Stimulated activated CD8-positive, alpha-beta memory T cell treated with anti-CD3 and anti-CD28 coated beads, Interleukin-12 subunit alpha, Interleukin-12 subunit beta, amount 100 ng/mL, for 24 hours (primary cell): ENCODE data around the gene KIFBP.

ENCODE experiments used
- DNase-seq: peaks from one replicate; pipeline ENCODE4 v3.0.0-alpha.2; 2020; ENCODE audit errors: extremely low read depth

Gene KIFBP

GRCh38 chr10:69051303-69051702, 62.7 kb downstream of the KIFBP start:
- DNase-seq = no peak

GRCh38 chr10:69051710-69052487, 63.3 kb downstream of the KIFBP start:
- no peak for DNase-seq

GRCh38 chr10:69052736-69053135, 64.1 kb downstream of the KIFBP start:
- no peak for DNase-seq

DNA sequence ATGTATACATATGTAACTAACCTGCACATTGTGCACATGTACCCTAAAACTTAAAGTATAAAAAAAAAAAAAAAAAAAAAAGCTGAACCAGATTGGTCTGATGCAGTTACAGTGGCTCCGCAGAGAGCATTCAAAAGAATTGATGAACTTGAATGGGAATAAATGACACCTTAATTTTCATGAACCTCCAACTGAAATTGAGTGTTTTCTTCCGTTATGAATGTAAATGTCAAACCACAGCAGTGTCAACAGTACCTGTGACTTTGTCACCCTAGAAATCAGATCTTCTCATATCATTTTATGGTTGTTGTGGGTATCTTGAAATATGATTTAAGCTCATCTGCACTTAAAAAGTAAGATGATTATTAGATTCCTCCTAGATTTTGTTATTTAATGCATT, 66.6 kb downstream of the KIFBP start:
- DNase-seq = no peak

GRCh38 chr10:69056129-69056528, 67.5 kb downstream of the KIFBP start:
- no peak for DNase-seq

DNA sequence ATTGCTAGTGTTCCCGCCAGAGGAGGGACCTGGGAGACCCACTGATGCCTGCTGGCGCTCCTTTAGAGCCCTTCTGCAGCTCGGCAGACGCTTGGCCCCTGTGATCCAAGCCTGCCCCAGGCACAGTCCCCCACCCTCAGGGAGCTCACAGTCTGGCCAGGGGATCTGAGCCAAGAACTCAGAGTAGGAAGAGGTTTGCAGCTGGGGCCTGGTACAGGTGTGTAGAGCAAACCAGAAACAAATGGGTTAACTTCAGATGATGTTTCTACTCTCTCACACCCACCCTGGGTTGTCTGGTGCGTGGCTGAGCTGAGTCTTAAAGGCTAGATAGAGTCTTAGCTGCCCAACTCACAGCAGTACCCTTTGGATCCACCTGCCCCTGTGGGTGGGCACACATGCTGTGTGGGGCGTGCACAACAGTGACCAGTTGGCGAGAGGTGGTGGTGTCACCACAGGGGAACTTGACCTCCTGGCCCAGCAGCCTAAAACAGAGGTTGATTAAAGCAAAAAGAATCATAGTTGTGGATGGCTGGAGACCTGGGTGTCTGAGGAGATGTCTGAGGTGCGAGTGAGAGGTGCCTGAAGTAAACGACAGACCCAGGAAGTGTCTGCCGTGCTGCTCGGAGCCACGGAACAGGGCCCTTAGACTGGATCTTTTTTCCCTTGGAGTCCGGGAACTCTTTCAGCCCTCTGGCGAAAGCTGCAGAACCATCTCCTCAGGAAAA, 68.1 kb downstream of the KIFBP start:
- DNase-seq = no peak

- DNase-seq = no peak
Observed at GRCh38 chr10:69057261-69057950, 68.8 kb downstream of the KIFBP start.

DNA sequence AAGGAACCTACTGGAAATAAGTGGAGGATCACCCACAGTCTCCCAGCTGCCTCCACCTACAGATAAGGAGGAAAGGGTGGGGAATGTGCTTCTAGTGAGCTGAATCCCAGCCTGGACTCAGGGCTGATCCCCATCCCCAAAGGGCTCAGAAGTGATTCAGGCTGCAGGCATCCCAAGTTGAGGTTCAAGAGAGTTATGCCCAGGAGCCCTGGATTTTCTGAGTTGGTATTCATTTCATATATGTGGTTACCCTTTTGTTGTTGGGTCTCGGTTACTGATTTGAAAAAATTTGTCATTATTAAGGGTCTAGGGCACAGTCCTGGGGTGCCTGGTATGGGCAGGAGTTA, 69.3 kb downstream of the KIFBP start:
- DNase-seq = no peak

DNA sequence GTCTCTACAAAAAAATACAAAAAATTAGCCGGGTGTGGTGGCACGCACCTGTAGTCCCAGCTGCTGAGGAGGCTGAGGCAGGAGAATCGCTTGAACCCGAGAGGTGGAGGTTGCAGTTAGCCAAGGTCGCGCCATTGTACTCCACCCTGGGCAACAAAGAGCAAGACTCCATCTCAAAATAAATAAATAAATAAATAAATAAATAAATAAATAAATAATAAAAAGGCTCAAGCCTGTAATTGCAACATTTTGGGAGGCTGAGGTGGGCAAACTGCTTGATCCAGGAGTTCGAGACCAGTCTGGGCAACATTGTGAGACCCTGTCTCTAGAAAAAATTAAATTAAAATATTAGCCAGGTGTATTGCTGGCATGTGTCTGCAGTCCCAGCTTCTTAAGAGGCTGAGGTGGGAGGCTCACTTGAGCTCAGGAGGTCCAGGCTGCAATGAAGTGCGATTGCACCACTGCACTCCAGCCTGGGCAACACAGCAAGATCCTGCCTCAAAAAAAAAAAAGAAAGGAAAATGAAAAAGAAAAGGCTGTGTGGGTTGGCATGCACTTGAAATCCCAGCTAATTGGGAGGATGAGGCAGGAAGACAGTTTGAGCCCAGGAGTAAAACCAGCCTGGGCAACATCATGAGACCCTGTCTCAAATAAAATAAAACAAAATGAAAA, 71.7 kb downstream of the KIFBP start:
- no peak for DNase-seq

DNA sequence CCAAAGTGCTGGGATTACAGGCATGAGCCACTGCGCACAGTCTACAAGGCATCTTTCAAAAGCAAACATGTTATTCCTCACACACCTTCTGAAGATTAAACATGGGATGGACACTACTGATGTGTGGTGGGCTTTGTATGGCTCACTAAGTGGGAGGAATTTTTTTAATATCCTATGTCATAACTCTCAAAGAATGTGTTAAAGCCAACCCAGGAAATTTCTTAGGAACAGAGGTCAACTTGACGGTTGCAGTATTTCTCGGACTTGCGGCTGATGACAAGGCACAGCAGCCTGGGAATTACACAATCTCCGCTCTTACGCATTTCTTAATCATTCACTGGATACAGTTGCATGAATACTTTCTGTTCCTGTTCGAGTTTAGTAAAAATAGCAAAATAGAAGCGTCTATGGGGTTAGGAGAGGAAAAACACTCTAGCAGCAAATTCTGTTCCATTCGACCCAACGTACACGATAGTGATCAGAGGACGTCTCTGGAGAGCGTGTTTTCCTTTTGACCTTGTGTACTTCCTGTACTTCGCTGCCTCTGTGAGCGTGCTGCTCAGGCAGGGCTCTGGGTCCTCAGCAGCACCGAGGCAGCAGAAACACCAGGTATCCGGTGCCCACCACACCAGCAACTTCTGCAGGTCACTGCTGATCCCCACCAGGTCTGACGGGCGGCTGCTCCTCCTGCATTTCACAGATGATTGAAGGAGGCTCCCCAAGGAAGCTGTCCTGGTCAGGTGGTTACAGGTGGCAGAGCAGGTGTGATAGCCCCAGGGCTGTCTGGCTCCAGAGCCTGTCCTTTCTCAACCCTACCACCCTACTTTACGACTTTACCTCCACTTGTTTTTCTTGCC, 72.9 kb downstream of the KIFBP start:
- DNase-seq = no peak

- no peak for DNase-seq
Observed at GRCh38 chr10:69062901-69063300, 74.3 kb downstream of the KIFBP start.

- DNase-seq = no peak
Observed at GRCh38 chr10:69064762-69065328, 76.2 kb downstream of the KIFBP start.

- DNase-seq = no peak
Observed at GRCh38 chr10:69065406-69066361, 77.1 kb downstream of the KIFBP start.
